Measurements from ENCODE around the gene CDH4.

CDH4 gene

DNA sequence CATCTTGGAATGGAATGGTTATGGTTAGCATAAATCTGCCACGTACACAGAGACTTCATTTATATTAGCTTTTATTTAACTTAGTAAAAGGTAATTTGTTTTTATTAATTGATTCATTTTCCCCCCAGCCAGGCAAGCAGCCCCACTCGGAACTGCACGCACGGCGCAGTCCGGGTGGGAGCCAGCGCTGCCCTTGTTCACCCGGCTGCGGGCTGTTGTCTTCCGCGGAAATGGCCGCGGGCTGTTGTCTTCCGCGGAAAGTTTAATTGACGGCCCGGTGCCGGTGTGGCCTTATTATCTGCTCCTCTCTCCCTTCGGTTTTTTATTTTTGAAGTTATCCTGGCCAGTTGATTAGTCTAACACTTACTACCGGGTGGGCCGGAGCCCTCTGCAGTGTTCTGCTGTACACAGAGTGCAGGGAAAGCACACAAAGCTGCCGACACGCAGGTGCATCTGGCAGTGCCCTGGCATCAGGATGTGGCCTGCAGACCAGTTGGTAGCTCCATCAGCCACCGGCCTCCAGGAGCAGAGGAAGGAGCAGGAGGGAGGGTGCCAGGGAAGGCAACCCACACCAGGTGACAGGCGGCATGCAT is 270.5 kb downstream of the CDH4 start:
- in situ Hi-C loops (cut with HindIII; ENCODE audit: low pct_ligation_motif_present, low pct_unique_long_range_greater_than_20kb, low sequenced_read_pairs) = no loop called here
- no peak for DNase-seq

DNA sequence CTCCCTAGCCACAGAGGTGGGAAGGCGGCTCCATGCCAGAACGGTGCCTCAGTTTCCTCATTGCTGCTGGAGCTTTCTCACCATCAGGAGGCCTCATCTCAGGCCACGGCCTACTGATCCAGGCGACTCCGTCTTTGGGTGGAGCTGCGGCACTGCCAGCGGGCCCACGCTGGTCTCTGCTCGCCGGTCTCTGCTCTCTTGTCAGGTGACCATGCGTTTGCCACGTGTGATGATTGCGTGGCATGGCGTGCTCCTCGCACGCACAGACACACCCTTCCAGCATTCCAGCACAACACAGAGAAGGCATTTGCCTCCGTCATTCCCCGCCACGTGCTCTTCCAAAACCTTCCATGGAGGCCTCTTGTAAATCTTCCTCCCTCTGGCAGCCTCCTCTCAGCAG is 271.1 kb downstream of the CDH4 start:
- in situ Hi-C loops (cut with HindIII; ENCODE audit: low pct_ligation_motif_present, low pct_unique_long_range_greater_than_20kb, low sequenced_read_pairs) = no loop called here
- DNase-seq = no peak

DNA sequence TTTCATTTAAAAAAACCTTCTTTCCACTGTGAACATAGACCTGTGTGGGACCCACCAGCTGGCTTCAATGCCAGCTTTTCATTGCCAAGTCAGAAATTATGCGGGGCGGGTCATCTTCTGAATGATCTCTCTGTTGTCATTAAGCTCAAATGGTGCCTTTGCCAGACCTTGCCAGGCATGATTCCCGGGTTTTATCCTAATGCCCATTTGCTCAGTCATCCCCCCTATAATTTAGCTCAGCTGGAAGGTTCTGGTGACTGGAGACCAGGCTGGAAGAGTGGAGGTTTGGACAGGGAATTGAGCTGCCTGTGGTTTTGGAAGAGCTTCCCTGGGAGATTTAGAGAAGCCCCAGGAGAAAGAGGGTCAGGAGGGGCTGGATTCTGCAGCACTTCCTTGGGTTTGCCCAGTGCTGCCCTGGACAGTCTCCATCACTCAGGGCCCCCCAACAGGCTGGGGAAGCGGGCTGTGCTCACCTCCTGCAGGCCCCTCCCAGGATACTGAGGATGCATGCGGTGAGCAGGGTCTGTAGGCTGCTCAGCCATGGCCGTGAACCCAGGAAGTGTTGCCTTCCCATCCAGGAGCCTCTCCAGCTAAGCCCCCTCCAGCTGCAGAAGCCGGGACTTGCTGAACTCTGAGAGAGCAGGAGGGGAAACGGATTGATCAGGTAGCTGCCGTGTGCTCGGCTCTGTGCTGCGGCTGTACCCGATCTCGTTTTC is 273.0 kb downstream of the CDH4 start:
- in situ Hi-C loops (cut with HindIII; ENCODE audit: low pct_ligation_motif_present, low pct_unique_long_range_greater_than_20kb, low sequenced_read_pairs) = no loop called here
- DNase-seq = no peak

DNA sequence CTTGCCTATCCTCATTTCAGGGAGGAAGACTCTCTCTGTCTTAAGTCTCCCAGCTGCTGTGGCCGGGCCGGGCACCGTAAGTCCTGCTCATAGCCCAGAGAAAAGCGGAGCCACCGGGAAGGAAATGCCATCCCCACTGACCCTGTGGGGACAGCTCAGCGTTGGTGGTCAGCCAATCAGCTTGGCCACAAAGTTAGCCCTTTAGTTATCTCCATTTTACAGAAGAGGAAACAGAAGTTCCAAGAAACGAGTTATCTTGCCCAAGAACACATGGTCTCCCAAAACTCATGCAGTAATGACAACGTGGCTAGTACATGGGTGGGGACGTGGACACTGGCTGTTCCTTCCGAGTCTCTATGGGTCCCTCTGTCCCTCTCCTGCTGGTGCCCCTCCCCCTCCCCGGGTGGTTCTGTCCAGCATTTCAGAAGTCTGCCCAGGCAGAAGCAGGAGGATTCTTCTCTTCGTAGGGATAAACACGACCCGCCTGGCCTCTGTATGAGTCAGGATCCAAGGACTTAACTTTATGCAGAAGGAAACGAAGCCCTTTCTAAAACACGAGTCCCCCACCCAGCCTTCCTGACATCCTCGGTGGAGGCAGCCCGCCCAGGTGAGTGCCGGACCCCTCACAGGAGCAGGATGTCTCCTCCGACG is 273.8 kb downstream of the CDH4 start:
- in situ Hi-C loops (cut with HindIII; ENCODE audit: low pct_ligation_motif_present, low pct_unique_long_range_greater_than_20kb, low sequenced_read_pairs) = no loop called here
- no peak for DNase-seq

- no peak for DNase-seq
Observed at GRCh38 chr20:61526907-61527306, 274.8 kb downstream of the CDH4 start.

GRCh38 chr20:61527626-61528025 is 275.6 kb downstream of the CDH4 start:
- no peak for DNase-seq

More at GRCh38 chr20:61526907-61527306, 274.8 kb downstream of the CDH4 start:
- in situ Hi-C loops (cut with HindIII; ENCODE audit: low pct_ligation_motif_present, low pct_unique_long_range_greater_than_20kb, low sequenced_read_pairs) = no loop called here

DNA sequence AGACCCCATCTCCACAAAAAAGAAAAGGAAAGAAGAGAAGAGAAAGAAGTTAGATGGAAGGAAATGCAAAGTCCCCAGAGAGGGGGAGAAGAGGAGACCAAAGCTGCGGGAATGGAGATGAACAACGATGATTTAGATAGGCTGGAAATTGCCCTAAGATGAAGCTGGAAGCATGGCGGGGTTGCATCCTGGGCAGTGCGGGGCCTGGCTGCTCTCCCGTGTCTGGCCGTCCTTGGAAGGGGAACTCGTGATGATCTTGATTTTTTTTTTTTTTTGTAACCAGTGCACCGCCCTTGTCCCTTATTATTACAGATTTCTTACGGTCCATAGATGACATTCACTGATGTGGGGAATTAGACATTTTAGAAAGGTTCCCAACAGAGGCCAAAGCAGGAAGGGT is 276.5 kb downstream of the CDH4 start:
- DNase-seq = no peak
- in situ Hi-C loops (cut with HindIII; ENCODE audit: low pct_ligation_motif_present, low pct_unique_long_range_greater_than_20kb, low sequenced_read_pairs) = no loop called here

More at GRCh38 chr20:61527626-61528025, 275.6 kb downstream of the CDH4 start:
- in situ Hi-C loops (cut with HindIII; ENCODE audit: low pct_ligation_motif_present, low pct_unique_long_range_greater_than_20kb, low sequenced_read_pairs) = no loop called here

DNA sequence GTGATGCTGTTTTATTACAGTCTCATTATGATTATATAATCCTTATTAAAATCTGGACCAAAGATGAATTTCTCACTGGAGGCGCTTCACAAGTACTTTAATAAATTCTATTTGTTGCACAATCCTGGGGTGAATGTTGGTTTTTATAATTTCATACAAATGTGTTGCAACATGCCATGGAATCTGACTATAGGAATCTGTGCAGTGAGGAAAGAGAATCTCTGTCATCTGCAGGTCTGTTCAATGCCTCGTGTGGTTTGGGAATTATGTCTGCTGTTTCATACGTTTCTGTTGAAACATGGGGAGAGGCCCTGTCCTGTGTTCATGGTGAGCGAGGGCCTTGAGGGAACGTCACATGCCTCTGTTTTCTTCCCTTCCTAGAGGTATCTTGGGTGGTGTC is 277.3 kb downstream of the CDH4 start:
- in situ Hi-C loops (cut with HindIII; ENCODE audit: low pct_ligation_motif_present, low pct_unique_long_range_greater_than_20kb, low sequenced_read_pairs) = no loop called here
- no peak for DNase-seq

DNA sequence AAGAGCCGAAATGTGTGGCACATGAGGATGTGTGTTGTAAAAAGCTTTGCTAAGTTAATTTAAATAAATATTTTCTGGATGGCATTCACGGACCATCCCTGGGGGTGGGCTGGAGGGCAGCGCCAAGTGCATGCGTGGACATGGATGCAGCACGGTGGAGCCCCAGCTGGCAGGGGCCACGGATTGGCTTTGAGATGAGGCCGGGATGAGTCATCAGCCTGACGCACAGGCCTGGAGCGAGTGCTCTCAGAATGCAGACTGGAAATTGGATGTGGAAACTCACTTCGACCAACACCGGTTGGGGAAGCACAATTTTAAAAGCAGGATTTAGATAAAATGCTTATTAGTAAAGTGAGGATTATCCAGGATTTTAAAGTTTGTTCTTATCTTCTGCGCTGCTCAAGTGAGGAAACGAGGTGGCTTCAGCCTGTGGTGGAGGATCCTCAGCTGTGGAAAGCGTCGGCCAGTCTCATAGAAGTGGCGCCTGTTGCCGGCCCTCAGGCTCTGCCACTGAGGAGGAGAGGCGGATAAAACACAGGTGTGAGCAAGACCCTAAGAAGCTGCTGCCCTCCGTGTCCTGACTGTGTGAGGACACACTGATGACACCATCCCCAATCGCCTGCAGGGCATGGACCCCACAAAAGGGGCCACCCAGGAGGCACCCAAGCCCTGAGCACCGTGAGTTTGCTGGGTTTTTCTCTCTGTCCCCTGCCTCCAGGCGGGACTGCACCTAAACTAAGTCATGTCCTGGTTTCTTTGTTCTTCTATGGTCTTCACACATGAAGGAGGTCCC is 279.7 kb downstream of the CDH4 start:
- DNase-seq = peak; percentile 47
- in situ Hi-C loops (cut with HindIII; ENCODE audit: low pct_ligation_motif_present, low pct_unique_long_range_greater_than_20kb, low sequenced_read_pairs) = no loop called here

DNA sequence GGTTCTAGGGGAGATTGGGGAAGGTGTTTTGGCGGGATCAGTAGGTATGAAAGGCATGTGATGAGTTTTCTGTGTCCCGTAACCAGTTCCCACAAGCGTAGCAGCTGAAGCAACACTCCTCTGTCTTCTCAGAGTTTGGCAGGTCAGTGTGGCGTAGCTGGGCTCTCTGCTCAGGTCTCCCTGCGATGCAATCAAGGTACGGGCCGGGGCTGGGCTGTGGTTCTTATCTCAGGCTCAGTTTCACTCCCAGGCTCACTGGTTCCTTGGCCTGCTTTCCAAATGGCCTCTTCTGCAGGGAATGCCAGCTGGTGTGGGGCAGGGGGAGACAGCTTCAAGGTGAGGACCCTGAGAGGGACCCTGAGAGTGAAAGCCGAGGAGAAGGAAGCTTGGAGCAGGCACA is 280.7 kb downstream of the CDH4 start:
- in situ Hi-C loops (cut with HindIII; ENCODE audit: low pct_ligation_motif_present, low pct_unique_long_range_greater_than_20kb, low sequenced_read_pairs) = no loop called here
- no peak for DNase-seq

GRCh38 chr20:61533231-61533631 is 281.2 kb downstream of the CDH4 start:
- in situ Hi-C loops (cut with HindIII; ENCODE audit: low pct_ligation_motif_present, low pct_unique_long_range_greater_than_20kb, low sequenced_read_pairs) = no loop called here
- DNase-seq = no peak

DNA sequence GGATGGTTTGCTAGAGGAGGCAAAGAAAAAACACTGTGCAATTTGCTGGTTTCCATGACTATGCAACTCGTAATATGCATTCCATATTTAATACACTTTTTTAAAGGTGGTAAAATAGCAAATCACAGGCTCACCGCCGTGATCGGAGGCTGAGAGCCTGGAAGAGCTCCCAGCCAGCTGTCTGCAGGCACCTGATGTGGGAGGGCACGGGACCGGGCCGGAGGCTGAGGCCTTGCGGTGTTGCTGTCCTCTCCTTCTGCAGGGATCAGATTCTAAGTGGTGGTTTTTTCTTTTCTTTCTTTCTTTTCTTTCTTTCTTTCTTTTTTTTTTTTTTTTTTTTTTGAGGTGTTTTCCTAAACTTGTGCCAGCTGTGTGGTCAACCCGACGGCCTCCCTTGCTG is 282.3 kb downstream of the CDH4 start:
- no peak for DNase-seq
- in situ Hi-C loops (cut with HindIII; ENCODE audit: low pct_ligation_motif_present, low pct_unique_long_range_greater_than_20kb, low sequenced_read_pairs) = no loop called here

DNA sequence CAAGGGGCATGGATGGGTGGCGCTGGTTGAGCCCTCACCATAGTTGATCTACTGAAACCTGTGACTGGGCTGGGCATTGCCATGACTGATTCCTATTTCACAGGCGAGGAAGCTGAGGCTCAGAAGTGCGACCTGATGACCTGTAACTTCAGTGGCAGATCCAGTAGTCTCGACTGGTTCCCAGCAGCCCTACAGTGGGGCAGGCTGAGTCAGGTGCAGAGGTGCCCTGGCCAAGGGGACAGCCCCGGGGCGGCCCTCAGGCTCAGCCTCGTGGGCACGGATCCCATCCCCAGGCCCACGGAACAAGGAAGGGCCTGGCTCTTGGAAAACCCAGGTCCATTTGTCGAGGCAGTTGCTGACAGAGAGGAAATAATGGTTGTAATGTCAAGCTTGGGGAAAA is 283.0 kb downstream of the CDH4 start:
- in situ Hi-C loops (cut with HindIII; ENCODE audit: low pct_ligation_motif_present, low pct_unique_long_range_greater_than_20kb, low sequenced_read_pairs) = no loop called here
- DNase-seq = no peak

DNA sequence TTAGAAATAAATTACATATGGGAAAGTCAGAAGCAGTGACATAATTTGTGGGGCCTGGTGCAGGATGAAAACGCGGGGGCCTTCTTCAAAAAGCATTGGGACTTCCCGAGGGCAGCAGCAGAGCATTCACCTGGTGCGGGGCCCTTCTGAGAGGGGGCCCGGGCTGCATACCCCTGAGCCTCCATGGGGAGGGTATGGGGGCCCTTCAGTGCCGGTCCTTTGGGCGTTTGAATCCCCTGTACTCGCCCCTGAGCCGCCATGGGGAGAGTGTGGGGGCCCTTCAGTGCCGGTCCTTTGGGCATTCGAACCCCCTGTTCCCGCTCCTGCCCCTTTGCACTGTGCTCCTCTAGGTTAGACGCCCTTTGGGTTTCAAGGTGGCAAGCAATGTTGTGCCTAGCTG is 283.5 kb downstream of the CDH4 start:
- DNase-seq = no peak
- in situ Hi-C loops (cut with HindIII; ENCODE audit: low pct_ligation_motif_present, low pct_unique_long_range_greater_than_20kb, low sequenced_read_pairs) = no loop called here

GRCh38 chr20:61535956-61536355 is 283.9 kb downstream of the CDH4 start:
- in situ Hi-C loops (cut with HindIII; ENCODE audit: low pct_ligation_motif_present, low pct_unique_long_range_greater_than_20kb, low sequenced_read_pairs) = no loop called here
- DNase-seq = no peak

DNA sequence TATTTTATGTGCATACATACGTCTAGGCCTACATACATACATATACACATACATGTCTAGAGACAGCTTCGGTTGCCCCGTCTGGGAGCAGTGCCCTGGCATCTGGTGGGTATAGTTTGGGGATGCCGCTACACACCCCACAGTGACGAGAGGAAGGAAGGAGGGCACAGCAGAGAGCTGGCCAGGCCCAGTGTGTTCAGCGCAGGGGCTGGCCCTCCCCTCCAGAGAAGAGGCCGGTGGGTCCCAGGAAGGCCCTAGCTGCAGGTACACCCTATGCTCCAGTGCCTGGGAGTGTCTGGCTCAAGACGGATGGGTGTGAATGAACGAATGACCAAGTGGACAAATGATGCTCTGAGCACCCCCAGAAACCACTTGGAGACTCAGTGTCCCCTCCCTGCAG is 284.6 kb downstream of the CDH4 start:
- in situ Hi-C loops (cut with HindIII; ENCODE audit: low pct_ligation_motif_present, low pct_unique_long_range_greater_than_20kb, low sequenced_read_pairs) = no loop called here
- DNase-seq = no peak

- DNase-seq = no peak
- in situ Hi-C loops (cut with HindIII; ENCODE audit: low pct_ligation_motif_present, low pct_unique_long_range_greater_than_20kb, low sequenced_read_pairs) = no loop called here
Observed at GRCh38 chr20:61537239-61538182, 285.4 kb downstream of the CDH4 start.

DNA sequence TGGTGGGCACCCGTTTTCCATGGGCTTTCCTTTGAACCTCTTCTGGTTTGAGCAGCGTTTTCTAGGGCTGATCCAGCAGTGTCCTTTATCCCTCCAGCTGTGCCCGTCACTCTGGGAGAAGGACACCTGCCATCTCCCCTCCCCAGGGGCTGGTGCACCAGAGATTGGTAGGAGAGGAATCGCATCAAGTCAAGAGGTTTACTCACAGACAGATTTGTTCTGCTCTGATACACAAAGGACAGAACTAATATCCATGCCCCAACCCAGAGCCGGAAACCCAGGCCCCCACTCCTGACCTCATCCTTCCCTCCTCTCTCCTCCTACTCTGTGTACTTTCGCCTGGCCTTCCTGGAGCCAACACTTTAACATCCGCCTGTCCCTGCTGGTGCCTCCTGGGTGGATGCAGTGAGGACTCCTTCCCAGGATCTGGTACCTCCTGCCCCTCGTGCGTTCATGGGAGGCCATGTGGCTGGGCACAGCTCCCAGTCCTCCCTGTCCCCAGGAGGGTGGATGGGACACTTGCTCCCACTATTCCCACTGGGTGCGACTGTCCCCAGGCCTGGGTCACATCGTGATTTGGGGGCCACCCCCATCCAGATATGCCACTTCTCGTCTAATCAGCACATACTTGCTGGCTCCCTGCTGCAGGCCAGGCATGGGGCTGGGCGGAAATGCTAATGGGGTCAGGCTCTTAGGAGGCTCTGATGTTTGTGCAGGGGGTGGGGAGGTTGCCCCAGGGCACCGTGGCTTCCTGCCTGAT is 286.3 kb downstream of the CDH4 start:
- in situ Hi-C loops (cut with HindIII; ENCODE audit: low pct_ligation_motif_present, low pct_unique_long_range_greater_than_20kb, low sequenced_read_pairs) = no loop called here

More for the DNA sequence above, 286.3 kb downstream of the CDH4 start:
- no peak for DNase-seq

Measured in ACHN (cell line).